GM12873 (cell line): Measurements from ENCODE around the gene TSC22D3.

Source experiments
- TF ChIP-seq, protein P1 (sequence below): IDR thresholded peaks from 2 replicates; pipeline ENCODE4 v1.5.1; 2012; ENCODE audit warnings: low read depth, mild to moderate bottlenecking, moderate library complexity, low read length, control low read depth; ENCODE audit not compliant: insufficient read depth; ENCODE audit errors: missing control alignments

The TSC22D3 gene

GRCh38 chrX:107775734-107776511, at the start of gene TSC22D3:
Gene TSC22D3, minus strand, starts transcription at chrX:107775787. Its CDS starts 368 bp downstream, at chrX:107775419.
- TF ChIP-seq, protein P1, sequence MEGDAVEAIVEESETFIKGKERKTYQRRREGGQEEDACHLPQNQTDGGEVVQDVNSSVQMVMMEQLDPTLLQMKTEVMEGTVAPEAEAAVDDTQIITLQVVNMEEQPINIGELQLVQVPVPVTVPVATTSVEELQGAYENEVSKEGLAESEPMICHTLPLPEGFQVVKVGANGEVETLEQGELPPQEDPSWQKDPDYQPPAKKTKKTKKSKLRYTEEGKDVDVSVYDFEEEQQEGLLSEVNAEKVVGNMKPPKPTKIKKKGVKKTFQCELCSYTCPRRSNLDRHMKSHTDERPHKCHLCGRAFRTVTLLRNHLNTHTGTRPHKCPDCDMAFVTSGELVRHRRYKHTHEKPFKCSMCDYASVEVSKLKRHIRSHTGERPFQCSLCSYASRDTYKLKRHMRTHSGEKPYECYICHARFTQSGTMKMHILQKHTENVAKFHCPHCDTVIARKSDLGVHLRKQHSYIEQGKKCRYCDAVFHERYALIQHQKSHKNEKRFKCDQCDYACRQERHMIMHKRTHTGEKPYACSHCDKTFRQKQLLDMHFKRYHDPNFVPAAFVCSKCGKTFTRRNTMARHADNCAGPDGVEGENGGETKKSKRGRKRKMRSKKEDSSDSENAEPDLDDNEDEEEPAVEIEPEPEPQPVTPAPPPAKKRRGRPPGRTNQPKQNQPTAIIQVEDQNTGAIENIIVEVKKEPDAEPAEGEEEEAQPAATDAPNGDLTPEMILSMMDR: no peak

DNA sequence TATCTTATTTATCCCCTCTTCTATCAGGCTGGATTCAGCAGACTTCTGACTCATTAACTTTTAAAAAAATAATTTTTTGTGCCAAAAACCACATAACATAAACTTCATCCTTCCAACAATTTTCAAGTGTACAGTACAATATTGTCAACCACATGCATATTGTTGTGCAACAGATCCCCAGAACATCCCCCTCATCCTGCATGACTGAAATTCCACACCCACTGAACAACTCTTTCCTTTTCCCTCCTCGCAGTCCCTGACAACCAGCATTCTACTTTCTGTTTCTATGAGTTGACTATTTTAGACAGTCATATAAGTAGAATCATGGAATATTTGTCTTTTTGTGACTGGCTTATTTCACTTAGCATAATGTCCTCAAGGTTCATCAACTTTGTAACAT, 47.9 kb upstream of the TSC22D3 start:
- TF ChIP-seq, protein P1: no peak

DNA sequence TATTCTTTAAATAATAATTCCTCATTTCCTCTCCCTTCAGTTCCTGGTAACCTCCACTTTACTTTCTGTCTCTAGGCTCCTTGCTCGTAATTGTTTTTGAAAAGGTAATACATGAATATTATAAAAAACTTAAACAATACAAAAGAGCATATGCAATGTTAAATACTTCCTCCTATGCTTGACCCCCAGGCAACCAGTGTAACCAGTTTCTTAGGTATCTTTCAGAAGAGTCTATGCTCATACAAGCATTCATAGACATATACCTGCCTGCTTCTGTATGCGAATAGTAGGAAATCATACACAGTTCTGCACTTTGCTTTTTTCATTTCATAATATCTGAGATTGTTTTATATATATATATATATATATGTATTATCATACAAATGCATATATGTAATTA, 47.5 kb upstream of the TSC22D3 start:
- TF ChIP-seq, protein P1: no peak

GRCh38 chrX:107818900-107819521, 43.4 kb upstream of the TSC22D3 start:
- TF ChIP-seq, protein P1: no peak

DNA sequence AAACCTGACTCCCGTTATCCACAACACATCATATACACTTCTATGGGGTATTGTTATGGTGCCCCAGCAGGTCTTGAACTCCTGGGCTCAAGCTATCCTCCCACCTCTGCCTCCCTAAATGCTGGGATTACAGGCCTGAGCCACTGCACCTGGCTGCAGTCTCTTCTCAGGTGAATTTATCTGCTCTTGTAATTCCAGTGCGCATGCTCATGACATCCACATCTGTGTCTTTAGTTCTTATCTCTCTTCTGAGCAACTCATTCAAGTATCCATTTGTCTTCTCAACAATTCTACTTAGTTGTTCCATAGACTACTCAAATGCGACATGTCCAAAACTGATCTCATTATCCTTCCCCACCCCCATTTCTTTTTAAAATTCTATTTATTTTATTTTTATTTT, 29.6 kb upstream of the TSC22D3 start:
- TF ChIP-seq, protein P1: no peak

- TF ChIP-seq, protein P1: no peak
Observed at GRCh38 chrX:107804427-107804826, 28.8 kb upstream of the TSC22D3 start.

DNA sequence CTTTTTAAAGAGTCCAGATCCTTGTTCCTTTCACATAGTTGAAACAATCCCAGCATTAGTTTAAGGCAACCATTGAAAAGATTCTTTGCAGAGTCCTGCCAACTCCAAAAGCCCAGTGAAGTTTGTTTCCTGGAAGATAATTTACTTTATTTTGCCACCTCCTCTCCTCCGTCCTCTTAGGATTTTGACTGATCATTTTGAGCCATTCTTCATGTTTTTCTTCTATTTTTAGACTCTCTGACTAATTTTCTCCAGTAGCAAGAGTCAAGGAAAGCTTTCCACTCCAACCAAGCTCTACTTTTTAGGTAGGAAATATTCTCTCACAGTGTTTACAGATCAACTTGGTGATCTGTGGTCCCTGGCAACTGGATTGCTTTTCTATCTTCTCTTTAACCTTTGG, 12.2 kb upstream of the TSC22D3 start:
- TF ChIP-seq, protein P1: no peak
